Measurements from ENCODE around the gene FGF11. TPM values are rescaled to one million over a fixed set of nuclear protein-coding genes. Genes with fewer than 3 reads are reported as not detected.

FGF11 gene
- total and polyA plus RNA-seq, 2 of the 4 experiments (the other 2 are of a cell fraction) = 0.18 to 1.1 TPM

DNA sequence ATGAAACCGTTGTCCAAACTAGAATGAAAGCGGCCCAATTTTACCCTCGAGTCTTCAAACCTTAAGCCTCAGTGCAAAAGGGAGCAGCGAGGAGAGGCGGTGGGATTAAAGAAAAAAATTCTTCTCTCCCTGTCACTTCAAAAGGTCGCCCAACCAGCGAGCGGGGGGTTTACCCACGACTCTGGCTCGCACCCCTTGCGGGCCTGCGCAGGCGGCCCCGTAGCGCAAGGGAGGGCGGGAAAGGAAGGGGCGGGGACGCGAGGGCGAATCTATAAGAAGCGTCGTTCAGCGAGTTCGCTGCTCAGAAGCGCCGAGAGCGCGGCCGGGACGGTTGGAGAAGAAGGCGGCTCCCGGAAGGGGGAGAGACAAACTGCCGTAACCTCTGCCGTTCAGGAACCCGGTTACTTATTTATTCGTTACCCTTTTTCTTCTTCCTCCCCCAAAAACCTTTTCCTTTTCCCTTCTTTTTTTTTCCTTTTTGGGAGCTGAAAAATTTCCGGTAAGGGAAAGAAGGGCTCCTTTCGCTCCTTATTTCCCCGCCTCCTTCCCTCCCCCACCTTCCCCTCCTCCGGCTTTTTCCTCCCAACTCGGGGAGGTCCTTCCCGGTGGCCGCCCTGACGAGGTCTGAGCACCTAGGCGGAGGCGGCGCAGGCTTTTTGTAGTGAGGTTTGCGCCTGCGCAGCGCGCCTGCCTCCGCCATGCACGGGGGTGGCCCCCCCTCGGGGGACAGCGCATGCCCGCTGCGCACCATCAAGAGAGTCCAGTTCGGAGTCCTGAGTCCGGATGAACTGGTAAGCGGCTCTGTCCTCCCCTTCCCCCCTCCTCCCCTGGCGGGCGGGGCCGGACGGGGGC, 45.0 kb downstream of the FGF11 start, which contains the start of gene POLR2A:
TSS of gene POLR2A (plus strand) at position 300 of the 852 bp plus-strand sequence.
- Histone ChIP-seq H2AK9ac (replicated peaks; ENCODE audit: low read depth, low read length, poor library complexity) (peak within 1 kb of the TSS; percentile 100), H3K36me3 (ENCODE audit: control insufficient read depth, insufficient read depth, low read length) (no peaks in the 10 kb centered on the region), H2BK5ac (ENCODE audit: low read depth, low read length, poor library complexity, severe bottlenecking) (peak within 1 kb of the TSS; percentile 100), H3K23ac (ENCODE audit: low read depth, low read length) (peak within 1 kb of the TSS; percentile 100), H2AFZ (replicated peaks; ENCODE audit: low read length, poor library complexity) (peak within 1 kb of the TSS; percentile 97), H3K79me1 (ENCODE audit: low read depth in 1 of 2, low read length in 2 of 2) (peaks cover 5 to 64% of the 10 kb centered on the region in 2 experiments; a peak in 2 of 4 replicates), H3K9me3 (ENCODE audit: control insufficient read depth, insufficient read depth, low read length) (no peaks in the 10 kb centered on the region), H3K14ac (replicated peaks; ENCODE audit: low read depth, low read length) (peak within 1 kb of the TSS; percentile 100), H3K9me1 (ENCODE audit: insufficient read depth, low read length) (peaks cover 3% of the 10 kb centered on the region; the same call in 1 of the 2 replicates), H3K4me2 (ENCODE audit: low read depth, low read length) (peak within 1 kb of the TSS; percentile 98), H2AK5ac (ENCODE audit: low read depth, low read length) (peak within 1 kb of the TSS; percentile 98), H3K56ac (ENCODE audit: extremely low read depth, insufficient read depth, low read length) (peak within 1 kb of the TSS; percentile 100), H4K5ac (ENCODE audit: low read depth, low read length) (peak within 1 kb of the TSS; percentile 98), H3K9ac (ENCODE audit: low read depth, low read length) (peak within 1 kb of the TSS; percentile 98), H3K4ac (ENCODE audit: low read depth, low read length) (peak within 1 kb of the TSS; percentile 100), H3K27me3 (ENCODE audit: control insufficient read depth, insufficient read depth, low read length) (no peaks in the 10 kb centered on the region), H2BK120ac (ENCODE audit: low read depth, low read length) (peak within 1 kb of the TSS; percentile 100), H3K27ac (ENCODE audit: insufficient read depth, low read length) (peak within 1 kb of the TSS; percentile 99), H4K20me1 (ENCODE audit: insufficient read depth, low read length) (peaks cover 41% of the 10 kb centered on the region), H2BK15ac (ENCODE audit: low read depth, low read length) (peak within 1 kb of the TSS; percentile 100), H3K4me1 (ENCODE audit: control insufficient read depth, insufficient read depth, low read length) (peaks cover 14% of the 10 kb centered on the region), H3K4me3 (ENCODE audit: insufficient read depth, low read depth, low read length) (peak within 1 kb of the TSS; percentile 73), H2BK20ac (ENCODE audit: low read depth, low read length) (peak within 1 kb of the TSS; percentile 98), H4K91ac (ENCODE audit: insufficient read depth, low read depth, low read length) (peak within 1 kb of the TSS; percentile 100), H3K18ac (ENCODE audit: low read depth, low read length) (peak within 1 kb of the TSS; percentile 98), H4K8ac (ENCODE audit: low read depth in 2 of 2, low read length in 2 of 2) (peak within 1 kb of the TSS; percentile 91 to 99)
- CTCF ChIA-PET = no interaction called here
- in situ Hi-C loops (cut with MboI; ENCODE audit: low sequenced_read_pairs) = no loop called here
- peak; percentile 98 for DNase-seq
- peak; percentile 72 for ATAC-seq (ENCODE audit: low read depth)
- TSS peak; percentile 52 for BruUV-seq (replicated peaks)
- WGBS, 2 experiments (ENCODE audit: extremely low coverage in 2 of 2, insufficient read length in 1 of 2) = 1% methylated on average over 30 of the region's 64 CpGs; no CpG with 5 or more reads in 1 of the 2 experiments
- intact Hi-C loops (cut with micrococcal nuclease) = loop anchor here (1.0 to 5.0 kb wide), 3 partner anchors 77 to 203 kb away; partner anchors contain the start of genes SENP3, TMEM256, TP53 and WRAP53
- POLR2A ChIA-PET (ENCODE audit: unreplicated experiment) = interaction anchor here (0.6 kb wide), 4 partner anchors 8 to 134 kb away, joined by 3 to 5 read pairs (median 3); partner anchors contain the start of gene TMEM256
- dilution Hi-C loops (cut with HindIII; ENCODE audit: low sequenced_read_pairs, unreplicated experiment) = no loop called here
- TF ChIP-seq CEBPB (IDR thresholded peaks at IDR 0.05; ENCODE audit: low read depth, low read length) = no peak
- 0 out of 2 replicates have a peak, but pooled peaks have one; percentile 2 for TF ChIP-seq FOS (IDR thresholded peaks at IDR 0.05; ENCODE audit: low read depth, low read length)
- TF ChIP-seq, protein P1, sequence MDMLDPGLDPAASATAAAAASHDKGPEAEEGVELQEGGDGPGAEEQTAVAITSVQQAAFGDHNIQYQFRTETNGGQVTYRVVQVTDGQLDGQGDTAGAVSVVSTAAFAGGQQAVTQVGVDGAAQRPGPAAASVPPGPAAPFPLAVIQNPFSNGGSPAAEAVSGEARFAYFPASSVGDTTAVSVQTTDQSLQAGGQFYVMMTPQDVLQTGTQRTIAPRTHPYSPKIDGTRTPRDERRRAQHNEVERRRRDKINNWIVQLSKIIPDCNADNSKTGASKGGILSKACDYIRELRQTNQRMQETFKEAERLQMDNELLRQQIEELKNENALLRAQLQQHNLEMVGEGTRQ (IDR thresholded peaks at IDR 0.05; ENCODE audit: low read depth, low read length) = peak; percentile 18; the same call in 1 of the 2 replicates
- TF ChIP-seq RAD21 (IDR thresholded peaks at IDR 0.05; ENCODE audit: low read length) = no peak; the same call in 1 of the 2 replicates
- TF ChIP-seq RFX5 (IDR thresholded peaks at IDR 0.05; ENCODE audit: low read depth, low read length) = no peak
- TF ChIP-seq SMC3 (IDR thresholded peaks at IDR 0.05; ENCODE audit: low read depth, low read length) = peak; percentile 20; the same call in 1 of the 2 replicates
- TF ChIP-seq BHLHE40 (IDR thresholded peaks at IDR 0.05; ENCODE audit: low read depth, low read length) = peak; percentile 85
- TF ChIP-seq, protein P2, sequence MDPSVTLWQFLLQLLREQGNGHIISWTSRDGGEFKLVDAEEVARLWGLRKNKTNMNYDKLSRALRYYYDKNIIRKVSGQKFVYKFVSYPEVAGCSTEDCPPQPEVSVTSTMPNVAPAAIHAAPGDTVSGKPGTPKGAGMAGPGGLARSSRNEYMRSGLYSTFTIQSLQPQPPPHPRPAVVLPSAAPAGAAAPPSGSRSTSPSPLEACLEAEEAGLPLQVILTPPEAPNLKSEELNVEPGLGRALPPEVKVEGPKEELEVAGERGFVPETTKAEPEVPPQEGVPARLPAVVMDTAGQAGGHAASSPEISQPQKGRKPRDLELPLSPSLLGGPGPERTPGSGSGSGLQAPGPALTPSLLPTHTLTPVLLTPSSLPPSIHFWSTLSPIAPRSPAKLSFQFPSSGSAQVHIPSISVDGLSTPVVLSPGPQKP (IDR thresholded peaks at IDR 0.05; ENCODE audit: borderline replicate concordance, low read depth, low read length) = no peak
- TF ChIP-seq, protein P3, sequence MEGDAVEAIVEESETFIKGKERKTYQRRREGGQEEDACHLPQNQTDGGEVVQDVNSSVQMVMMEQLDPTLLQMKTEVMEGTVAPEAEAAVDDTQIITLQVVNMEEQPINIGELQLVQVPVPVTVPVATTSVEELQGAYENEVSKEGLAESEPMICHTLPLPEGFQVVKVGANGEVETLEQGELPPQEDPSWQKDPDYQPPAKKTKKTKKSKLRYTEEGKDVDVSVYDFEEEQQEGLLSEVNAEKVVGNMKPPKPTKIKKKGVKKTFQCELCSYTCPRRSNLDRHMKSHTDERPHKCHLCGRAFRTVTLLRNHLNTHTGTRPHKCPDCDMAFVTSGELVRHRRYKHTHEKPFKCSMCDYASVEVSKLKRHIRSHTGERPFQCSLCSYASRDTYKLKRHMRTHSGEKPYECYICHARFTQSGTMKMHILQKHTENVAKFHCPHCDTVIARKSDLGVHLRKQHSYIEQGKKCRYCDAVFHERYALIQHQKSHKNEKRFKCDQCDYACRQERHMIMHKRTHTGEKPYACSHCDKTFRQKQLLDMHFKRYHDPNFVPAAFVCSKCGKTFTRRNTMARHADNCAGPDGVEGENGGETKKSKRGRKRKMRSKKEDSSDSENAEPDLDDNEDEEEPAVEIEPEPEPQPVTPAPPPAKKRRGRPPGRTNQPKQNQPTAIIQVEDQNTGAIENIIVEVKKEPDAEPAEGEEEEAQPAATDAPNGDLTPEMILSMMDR (conservative IDR thresholded peaks at IDR 0.05; ENCODE audit: low read depth, low read length) = no peak
- no peak for TF ChIP-seq MXI1 (IDR thresholded peaks at IDR 0.05; ENCODE audit: borderline replicate concordance, low read depth, low read length)
- TF ChIP-seq RCOR1 (IDR thresholded peaks at IDR 0.05; ENCODE audit: insufficient replicate concordance, low read length) = peak; percentile 54
- no peak for TF ChIP-seq MAFK (IDR thresholded peaks at IDR 0.05; ENCODE audit: low read depth, low read length)
